GM19463 (cell line): ENCODE measurements around the gene CASP5.
"Not testable (repeated sequence)": the region's sequence is repeated elsewhere in the genome, so short reads cannot be mapped to it uniquely, and the experiment has no call there.

Experiments used
- ATAC-seq: cut with Tn5 transposase; IDR thresholded peaks from one replicate; pipeline ENCODE4 v1.9.1; 2021; ENCODE audit warnings: mild to moderate bottlenecking, moderate library complexity; ENCODE audit not compliant: unreplicated experiment

The CASP5 gene

GRCh38 chr11:105023003-105023402, at the start of gene CASP5:
CASP5 (minus strand) TSS chr11:105023168; CDS start chr11:105023136, 32 bp downstream.
- peak; percentile 56 for ATAC-seq

GRCh38 chr11:105072080-105072479, 49.1 kb upstream of the CASP5 start:
- not testable (repeated sequence) for ATAC-seq

GRCh38 chr11:105071089-105071732, 48.2 kb upstream of the CASP5 start:
- no peak for ATAC-seq

- ATAC-seq: no peak
These were observed 47.3 kb upstream of the CASP5 start for GRCh38 chr11:105070306-105070705.

- not testable (repeated sequence) for ATAC-seq
These were observed 46.8 kb upstream of the CASP5 start for GRCh38 chr11:105069749-105070148.

GRCh38 chr11:105063245-105063941, 40.4 kb upstream of the CASP5 start:
- not testable (repeated sequence) for ATAC-seq

GRCh38 chr11:105057432-105057831, 34.5 kb upstream of the CASP5 start:
- no peak for ATAC-seq

- no peak for ATAC-seq
These were observed 33.5 kb upstream of the CASP5 start for GRCh38 chr11:105056446-105056845.

- ATAC-seq: no peak
These were observed 31.9 kb upstream of the CASP5 start for GRCh38 chr11:105054723-105055493.

GRCh38 chr11:105052487-105052886, 29.5 kb upstream of the CASP5 start:
- ATAC-seq: no peak

GRCh38 chr11:105051559-105051958, 28.6 kb upstream of the CASP5 start:
- ATAC-seq: no peak

- no peak for ATAC-seq
These were observed 26.5 kb upstream of the CASP5 start for GRCh38 chr11:105049481-105049880.

- no peak for ATAC-seq
These were observed 24.1 kb upstream of the CASP5 start for GRCh38 chr11:105046898-105047579.

- ATAC-seq: no peak
These were observed 22.8 kb upstream of the CASP5 start for GRCh38 chr11:105045676-105046296.

- peak; percentile 100 for ATAC-seq
These were observed 21.9 kb upstream of the CASP5 start, which contains the start of gene CARD16 for GRCh38 chr11:105044557-105045524. CARD16 (minus strand) TSS chr11:105045335; CDS start chr11:105045297, 38 bp downstream.

- no peak for ATAC-seq
These were observed 19.2 kb upstream of the CASP5 start for GRCh38 chr11:105042178-105042577.

GRCh38 chr11:105040703-105041102, 17.7 kb upstream of the CASP5 start:
- no peak for ATAC-seq

- peak; percentile 90 for ATAC-seq
These were observed 12.0 kb upstream of the CASP5 start, which contains the start of gene CASP1 for GRCh38 chr11:105034813-105035620. CASP1 (minus strand) TSS chr11:105035144; CDS start chr11:105035113, 31 bp downstream.
